ENCODE measurements around the gene FOXL2. TPM values are rescaled to one million over a fixed set of nuclear protein-coding genes. Genes with fewer than 3 reads are reported as not detected.

Gene FOXL2
- total and polyA plus RNA-seq, 9 of the 15 experiments (the other 6 are each of a cell fraction or from before 2014, with no cell fraction given), result 0.27 to 22.1 (median 3.2) TPM

GRCh38 chr3:138911621-138912020 lies 35.3 kb downstream of the FOXL2 start:
- H3K4me3 ChIP-seq, result no peak overlapping the region
- no peaks in the 10 kb centered on the region for H3K36me3 ChIP-seq (ENCODE audit: control insufficient read depth, insufficient read depth, low read length)
- ChIA-PET POLR2A (interaction anchor here (0.7 to 1.4 kb wide), 4 partner anchors 13 to 88 kb away, joined by 3 to 4 read pairs (median 3); no protein-coding TSS in a partner anchor), CTCF (ENCODE audit: low intra/inter-chr PET ratio) (interaction anchor here (0.6 kb wide), 1 partner anchor 154 kb away, joined by 3 read pairs; no protein-coding TSS in a partner anchor)
- H3K27ac ChIP-seq (ENCODE audit: extremely low read depth, low read depth, low read length), result peak overlapping the region; percentile 65; the same call in 2 of the 3 replicates
- H3K9me3 ChIP-seq (replicated peaks; ENCODE audit: control insufficient read depth, insufficient read depth, low read depth, low read length), result no peaks in the 10 kb centered on the region
- no peaks in the 10 kb centered on the region for H3K9me1 ChIP-seq (ENCODE audit: control insufficient read depth, insufficient read depth, low read length)
- no peak for DNase-seq (ENCODE audit: extremely low read depth in 1 of 4, low spot score in 3 of 4)
- 94% methylated on average over 1 of the region's 1 CpG for WGBS (ENCODE audit: insufficient coverage, low coverage, missing lambda C conversion rate)
- ATAC-seq, result no peak
- no peak for FAIRE-seq
- peaks cover 7% of the 10 kb centered on the region; the same call in 2 of the 3 replicates for H3K79me2 ChIP-seq (ENCODE audit: control insufficient read depth, insufficient read depth, low read length)
- TF ChIP-seq ZNF766 (CRISPR knock-in tag; conservative IDR thresholded peaks at IDR 0.05) (no peak), KLF6 (CRISPR knock-in tag; IDR thresholded peaks at IDR 0.05; ENCODE audit: borderline replicate concordance) (no peak), THRB (CRISPR knock-in tag; conservative IDR thresholded peaks at IDR 0.05) (no peak)
- intact Hi-C loops (cut with micrococcal nuclease), result loop anchor here (10.0 kb wide), 1 partner anchor 727 kb away; the partner anchor contains the start of gene ARMC8
- peak overlapping the region in 1 of 2 experiments; percentile 55; a peak in 1 of 4 replicates for H3K9ac ChIP-seq (ENCODE audit: insufficient read depth in 1 of 2, low read depth in 2 of 2, low read length in 2 of 2)
- H2AFZ ChIP-seq (ENCODE audit: low read depth, low read length), result peak overlapping the region; percentile 83; the same call in 1 of the 2 replicates
- H3K4me2 ChIP-seq (ENCODE audit: insufficient read depth, low read length), result no peak overlapping the region
- H4K20me1 ChIP-seq (replicated peaks; ENCODE audit: control insufficient read depth, insufficient read depth, low read length), result no peaks in the 10 kb centered on the region
- in situ Hi-C loops (cut with MboI), result no loop called here
- no TSS peak for BruUV-seq (replicated peaks)
- H3K4me1 ChIP-seq (replicated peaks in 1 of 2; ENCODE audit: control insufficient read depth in 2 of 2, insufficient read depth in 2 of 2, low read length in 2 of 2), result peaks cover 31 to 34% of the 10 kb centered on the region in 2 experiments
- H3K27me3 ChIP-seq (ENCODE audit: control insufficient read depth in 2 of 2, insufficient read depth in 2 of 2, low read length in 2 of 2), result no peaks in the 10 kb centered on the region

- Histone ChIP-seq H3K9me1 (ENCODE audit: control insufficient read depth, insufficient read depth, low read length) (no peaks in the 10 kb centered on the region), H3K4me1 (replicated peaks in 1 of 2; ENCODE audit: control insufficient read depth in 2 of 2, insufficient read depth in 2 of 2, low read length in 2 of 2) (peaks cover 15 to 31% of the 10 kb centered on the region in 2 experiments), H3K27ac (ENCODE audit: extremely low read depth, low read depth, low read length) (no peak overlapping the region), H2AFZ (ENCODE audit: low read depth, low read length) (peak overlapping the region; percentile 17; the same call in 1 of the 2 replicates), H3K36me3 (ENCODE audit: control insufficient read depth, insufficient read depth, low read length) (no peaks in the 10 kb centered on the region), H3K27me3 (ENCODE audit: control insufficient read depth in 2 of 2, insufficient read depth in 2 of 2, low read length in 2 of 2) (no peaks in the 10 kb centered on the region), H4K20me1 (replicated peaks; ENCODE audit: control insufficient read depth, insufficient read depth, low read length) (no peaks in the 10 kb centered on the region), H3K9ac (ENCODE audit: insufficient read depth in 1 of 2, low read depth in 2 of 2, low read length in 2 of 2) (no peak overlapping the region), H3K79me2 (ENCODE audit: control insufficient read depth, insufficient read depth, low read length) (peaks cover 6% of the 10 kb centered on the region; the same call in 2 of the 3 replicates), H3K9me3 (replicated peaks; ENCODE audit: control insufficient read depth, insufficient read depth, low read depth, low read length) (no peaks in the 10 kb centered on the region), H3K4me2 (ENCODE audit: insufficient read depth, low read length) (no peak overlapping the region), H3K4me3 (no peak overlapping the region)
- no peak for TF ChIP-seq ZNF133 (CRISPR knock-in tag; IDR thresholded peaks at IDR 0.05)
- 0 out of 6 replicates have a peak, but pooled peaks of 1 of the 3 experiments have one; percentile 28 for TF ChIP-seq CTCF (IDR thresholded peaks at IDR 0.05 in 2 of 3, conservative IDR thresholded peaks at IDR 0.05 in 1 of 3; ENCODE audit: insufficient read depth in 2 of 3, low read depth in 1 of 3, low read length in 3 of 3)
- peak in 1 of 2 experiments; percentile 54; a peak in 2 of 4 replicates for TF ChIP-seq RAD21 (CRISPR knock-in tag; conservative IDR thresholded peaks at IDR 0.05 in 1 of 2, IDR thresholded peaks at IDR 0.05 in 1 of 2)
- TF ChIP-seq ZNF263 (CRISPR knock-in tag; IDR thresholded peaks at IDR 0.05; ENCODE audit: borderline replicate concordance), result 0 out of 2 replicates have a peak, but pooled peaks have one; percentile 63
- no TSS peak for BruUV-seq (replicated peaks)
- ATAC-seq, result peak; percentile 18
- FAIRE-seq, result no peak
- in situ Hi-C loops (cut with MboI), result no loop called here
- ChIA-PET POLR2A (interaction anchor here (0.9 to 1.4 kb wide), 3 partner anchors 10 to 12 kb away, joined by 4 read pairs; no protein-coding TSS in a partner anchor), CTCF (ENCODE audit: low intra/inter-chr PET ratio) (no interaction called here)
- no peak for DNase-seq (ENCODE audit: extremely low read depth in 1 of 4, low spot score in 3 of 4)
- intact Hi-C loops (cut with micrococcal nuclease), result loop anchor here (10.0 kb wide), 1 partner anchor 725 kb away; the partner anchor contains the start of gene ARMC8
Observed at GRCh38 chr3:138909904-138910303, 37.0 kb downstream of the FOXL2 start.
